Endothelial cell (in vitro differentiated cells): ENCODE data around the gene LAMB2. TPM values are rescaled to one million over a fixed set of nuclear protein-coding genes. Genes with fewer than 3 reads are reported as not detected.

Experiments
- DNase-seq: peaks from one replicate; pipeline ENCODE4 v3.0.0; 2021; ENCODE audit warnings: low spot score
- H3K27ac Mint-ChIP-seq: one replicate; pipeline ENCODE4 v1.8.0; 2021; ENCODE audit warnings: mixed read lengths, inconsistent platforms; ENCODE audit not compliant: unreplicated experiment
- H3K27me3 Mint-ChIP-seq: one replicate; pipeline ENCODE4 v1.8.0; 2021; ENCODE audit warnings: mild to moderate bottlenecking, moderate library complexity, mixed read lengths, inconsistent platforms; ENCODE audit not compliant: unreplicated experiment
- H3K36me3 Mint-ChIP-seq: one replicate; pipeline ENCODE4 v1.8.0; 2021; ENCODE audit warnings: mild to moderate bottlenecking, low read depth, mixed read lengths, inconsistent platforms; ENCODE audit not compliant: unreplicated experiment
- H3K4me1 Mint-ChIP-seq: one replicate; pipeline ENCODE4 v1.8.0; 2021; ENCODE audit warnings: mild to moderate bottlenecking, mixed read lengths, inconsistent platforms; ENCODE audit not compliant: unreplicated experiment
- H3K4me3 Mint-ChIP-seq: one replicate; pipeline ENCODE4 v1.8.0; 2021; ENCODE audit warnings: mild to moderate bottlenecking, mixed read lengths, inconsistent platforms; ENCODE audit not compliant: unreplicated experiment
- H3K9me3 Mint-ChIP-seq: one replicate; pipeline ENCODE4 v1.8.0; 2021; ENCODE audit warnings: mixed read lengths, inconsistent platforms; ENCODE audit not compliant: unreplicated experiment
- total RNA-seq: library from RNA; stranded (reverse); fragmentation: NEBNext Ultra II Directional; extraction: Animal tissue kit (Norgen Biotek cat#: 25700); gene quantifications from one replicate; pipeline ENCODE4 v1.2.1, GENCODE V29; 2021; ENCODE audit not compliant: unreplicated experiment
- TF ChIP-seq, protein P1 (sequence below): fragments of 200-600 bp; sonication (generic); IDR thresholded peaks from one replicate; pipeline ENCODE4 v1.5.0; 2021; ENCODE audit warnings: antibody characterized with exemption; ENCODE audit not compliant: unreplicated experiment

LAMB2 gene
- total RNA-seq, 1 donor from 2014 or later = 259 TPM

GRCh38 chr3:49171775-49172500 is 39.1 kb upstream of the LAMB2 start:
- TF ChIP-seq, protein P1, sequence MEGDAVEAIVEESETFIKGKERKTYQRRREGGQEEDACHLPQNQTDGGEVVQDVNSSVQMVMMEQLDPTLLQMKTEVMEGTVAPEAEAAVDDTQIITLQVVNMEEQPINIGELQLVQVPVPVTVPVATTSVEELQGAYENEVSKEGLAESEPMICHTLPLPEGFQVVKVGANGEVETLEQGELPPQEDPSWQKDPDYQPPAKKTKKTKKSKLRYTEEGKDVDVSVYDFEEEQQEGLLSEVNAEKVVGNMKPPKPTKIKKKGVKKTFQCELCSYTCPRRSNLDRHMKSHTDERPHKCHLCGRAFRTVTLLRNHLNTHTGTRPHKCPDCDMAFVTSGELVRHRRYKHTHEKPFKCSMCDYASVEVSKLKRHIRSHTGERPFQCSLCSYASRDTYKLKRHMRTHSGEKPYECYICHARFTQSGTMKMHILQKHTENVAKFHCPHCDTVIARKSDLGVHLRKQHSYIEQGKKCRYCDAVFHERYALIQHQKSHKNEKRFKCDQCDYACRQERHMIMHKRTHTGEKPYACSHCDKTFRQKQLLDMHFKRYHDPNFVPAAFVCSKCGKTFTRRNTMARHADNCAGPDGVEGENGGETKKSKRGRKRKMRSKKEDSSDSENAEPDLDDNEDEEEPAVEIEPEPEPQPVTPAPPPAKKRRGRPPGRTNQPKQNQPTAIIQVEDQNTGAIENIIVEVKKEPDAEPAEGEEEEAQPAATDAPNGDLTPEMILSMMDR = no peak
- H3K4me3 Mint-ChIP-seq = peak overlapping the region; percentile 89
- H3K27ac Mint-ChIP-seq = no peak overlapping the region
- DNase-seq = no peak
- peaks cover 5% of the 10 kb centered on the region for H3K27me3 Mint-ChIP-seq
- peaks cover 7% of the 10 kb centered on the region for H3K4me1 Mint-ChIP-seq
- H3K36me3 Mint-ChIP-seq = peaks cover 5% of the 10 kb centered on the region
- H3K9me3 Mint-ChIP-seq = no peaks in the 10 kb centered on the region

DNA sequence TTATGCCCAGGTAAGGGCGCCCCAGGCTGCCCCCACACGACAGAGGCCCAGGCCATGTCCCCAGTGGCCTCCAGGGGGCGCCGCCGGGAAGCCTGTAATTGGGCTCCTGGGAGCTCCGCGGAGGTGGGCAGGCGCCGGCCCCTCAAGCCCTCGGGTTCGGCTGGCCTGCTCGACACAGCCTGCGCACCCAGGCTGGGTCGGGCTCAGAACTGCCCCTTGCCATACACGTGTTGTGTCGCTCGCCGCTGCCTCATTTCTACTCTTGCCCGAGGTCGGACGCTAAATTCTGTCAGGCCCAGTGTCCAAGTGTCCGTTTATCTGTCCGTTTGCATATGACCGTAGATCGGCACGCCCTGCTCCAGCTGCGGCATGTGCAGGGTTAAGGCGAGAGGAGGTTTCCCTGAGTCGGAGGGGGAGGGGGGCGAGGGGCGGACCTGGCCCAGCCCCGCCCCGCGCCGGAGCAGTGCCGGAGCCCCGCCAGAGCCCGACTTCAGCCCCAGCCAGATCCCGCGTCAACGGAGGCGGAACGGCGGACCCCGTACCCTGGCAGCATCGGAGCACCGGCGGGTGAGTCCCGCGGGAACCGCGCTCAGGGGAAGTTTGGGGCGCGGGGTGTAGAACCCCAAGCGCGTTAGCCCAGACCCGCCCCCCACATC is 38.4 kb upstream of the LAMB2 start, which contains the start of gene KLHDC8B:
Gene KLHDC8B (plus strand): TSS at position 480 of the 656 bp plus-strand sequence. CDS start 1,172 bp downstream, outside the sequence.
- TF ChIP-seq, protein P1 = peak; percentile 91
- Mint-ChIP-seq H3K4me3 (peak within 1 kb of the TSS; percentile 93), H3K36me3 (peaks cover 5% of the 10 kb centered on the region), H3K9me3 (no peaks in the 10 kb centered on the region), H3K27ac (peak within 1 kb of the TSS; percentile 38), H3K27me3 (peaks cover 5% of the 10 kb centered on the region), H3K4me1 (peaks cover 7% of the 10 kb centered on the region)
- DNase-seq = peak; percentile 93

DNA sequence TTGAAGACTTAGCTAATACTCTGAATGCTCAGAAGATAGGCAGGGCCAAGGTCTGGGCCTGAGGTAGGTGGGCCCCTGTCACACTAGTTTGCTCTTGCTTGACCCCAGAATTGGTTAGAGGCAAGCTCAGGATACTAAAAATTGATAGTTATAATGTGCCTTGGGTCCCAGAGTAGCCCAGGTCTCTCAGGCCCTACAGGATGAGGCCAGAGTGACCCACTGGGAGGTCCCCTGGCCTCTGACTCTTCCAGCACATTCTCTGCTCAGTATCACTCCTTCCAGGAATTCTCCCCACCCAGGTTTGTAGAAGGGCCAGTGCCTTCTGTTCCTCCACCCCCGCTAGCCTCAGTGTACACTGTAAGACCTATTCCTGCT is 37.9 kb upstream of the LAMB2 start:
- Mint-ChIP-seq H3K27ac (peak overlapping the region; percentile 38), H3K27me3 (peaks cover 5% of the 10 kb centered on the region), H3K4me1 (peaks cover 7% of the 10 kb centered on the region), H3K4me3 (peak overlapping the region; percentile 79), H3K9me3 (no peaks in the 10 kb centered on the region), H3K36me3 (peaks cover 5% of the 10 kb centered on the region)
- no peak for DNase-seq
- TF ChIP-seq, protein P1 = no peak

GRCh38 chr3:49166752-49167556 is 34.1 kb upstream of the LAMB2 start:
- peaks cover 16% of the 10 kb centered on the region for H3K27me3 Mint-ChIP-seq
- peak overlapping the region; percentile 90 for H3K27ac Mint-ChIP-seq
- peak overlapping the region; percentile 92 for H3K4me3 Mint-ChIP-seq
- H3K4me1 Mint-ChIP-seq = peaks cover 17% of the 10 kb centered on the region
- peaks cover 21% of the 10 kb centered on the region for H3K36me3 Mint-ChIP-seq
- DNase-seq = no peak
- no peaks in the 10 kb centered on the region for H3K9me3 Mint-ChIP-seq
- TF ChIP-seq, protein P1 = no peak
